GM13976 (cell line): ENCODE measurements around the gene SCAF11.
A peak's percentile ranks its signal among the peaks of the same experiment; 100 is the strongest.
"Not testable (repeated sequence)": the region's sequence is repeated elsewhere in the genome, so short reads cannot be mapped to it uniquely, and the experiment has no call there.

Experiments
- DNase-seq: peaks from one replicate; pipeline ENCODE4 v3.0.0; 2012; ENCODE audit warnings: low spot score
- in situ Hi-C: fragments of 300-500 bp; cut with MboI; formaldehyde crosslinking; loops from one replicate; pipeline ENCODE4 v1.12.0; 2022; ENCODE audit warnings: low sequenced_read_pairs, mixed read lengths, inconsistent platforms; ENCODE audit not compliant: unreplicated experiment
- TF ChIP-seq, protein P1 (sequence below): IDR thresholded peaks from 2 replicates; pipeline ENCODE4 v1.5.1; 2012; ENCODE audit warnings: borderline replicate concordance, mild to moderate bottlenecking; ENCODE audit not compliant: insufficient read depth; ENCODE audit errors: extremely low read depth, missing control alignments, control extremely low read depth

The SCAF11 gene, protein sequence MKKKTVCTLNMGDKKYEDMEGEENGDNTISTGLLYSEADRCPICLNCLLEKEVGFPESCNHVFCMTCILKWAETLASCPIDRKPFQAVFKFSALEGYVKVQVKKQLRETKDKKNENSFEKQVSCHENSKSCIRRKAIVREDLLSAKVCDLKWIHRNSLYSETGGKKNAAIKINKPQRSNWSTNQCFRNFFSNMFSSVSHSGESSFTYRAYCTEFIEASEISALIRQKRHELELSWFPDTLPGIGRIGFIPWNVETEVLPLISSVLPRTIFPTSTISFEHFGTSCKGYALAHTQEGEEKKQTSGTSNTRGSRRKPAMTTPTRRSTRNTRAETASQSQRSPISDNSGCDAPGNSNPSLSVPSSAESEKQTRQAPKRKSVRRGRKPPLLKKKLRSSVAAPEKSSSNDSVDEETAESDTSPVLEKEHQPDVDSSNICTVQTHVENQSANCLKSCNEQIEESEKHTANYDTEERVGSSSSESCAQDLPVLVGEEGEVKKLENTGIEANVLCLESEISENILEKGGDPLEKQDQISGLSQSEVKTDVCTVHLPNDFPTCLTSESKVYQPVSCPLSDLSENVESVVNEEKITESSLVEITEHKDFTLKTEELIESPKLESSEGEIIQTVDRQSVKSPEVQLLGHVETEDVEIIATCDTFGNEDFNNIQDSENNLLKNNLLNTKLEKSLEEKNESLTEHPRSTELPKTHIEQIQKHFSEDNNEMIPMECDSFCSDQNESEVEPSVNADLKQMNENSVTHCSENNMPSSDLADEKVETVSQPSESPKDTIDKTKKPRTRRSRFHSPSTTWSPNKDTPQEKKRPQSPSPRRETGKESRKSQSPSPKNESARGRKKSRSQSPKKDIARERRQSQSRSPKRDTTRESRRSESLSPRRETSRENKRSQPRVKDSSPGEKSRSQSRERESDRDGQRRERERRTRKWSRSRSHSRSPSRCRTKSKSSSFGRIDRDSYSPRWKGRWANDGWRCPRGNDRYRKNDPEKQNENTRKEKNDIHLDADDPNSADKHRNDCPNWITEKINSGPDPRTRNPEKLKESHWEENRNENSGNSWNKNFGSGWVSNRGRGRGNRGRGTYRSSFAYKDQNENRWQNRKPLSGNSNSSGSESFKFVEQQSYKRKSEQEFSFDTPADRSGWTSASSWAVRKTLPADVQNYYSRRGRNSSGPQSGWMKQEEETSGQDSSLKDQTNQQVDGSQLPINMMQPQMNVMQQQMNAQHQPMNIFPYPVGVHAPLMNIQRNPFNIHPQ (N-terminal part only)

DNA sequence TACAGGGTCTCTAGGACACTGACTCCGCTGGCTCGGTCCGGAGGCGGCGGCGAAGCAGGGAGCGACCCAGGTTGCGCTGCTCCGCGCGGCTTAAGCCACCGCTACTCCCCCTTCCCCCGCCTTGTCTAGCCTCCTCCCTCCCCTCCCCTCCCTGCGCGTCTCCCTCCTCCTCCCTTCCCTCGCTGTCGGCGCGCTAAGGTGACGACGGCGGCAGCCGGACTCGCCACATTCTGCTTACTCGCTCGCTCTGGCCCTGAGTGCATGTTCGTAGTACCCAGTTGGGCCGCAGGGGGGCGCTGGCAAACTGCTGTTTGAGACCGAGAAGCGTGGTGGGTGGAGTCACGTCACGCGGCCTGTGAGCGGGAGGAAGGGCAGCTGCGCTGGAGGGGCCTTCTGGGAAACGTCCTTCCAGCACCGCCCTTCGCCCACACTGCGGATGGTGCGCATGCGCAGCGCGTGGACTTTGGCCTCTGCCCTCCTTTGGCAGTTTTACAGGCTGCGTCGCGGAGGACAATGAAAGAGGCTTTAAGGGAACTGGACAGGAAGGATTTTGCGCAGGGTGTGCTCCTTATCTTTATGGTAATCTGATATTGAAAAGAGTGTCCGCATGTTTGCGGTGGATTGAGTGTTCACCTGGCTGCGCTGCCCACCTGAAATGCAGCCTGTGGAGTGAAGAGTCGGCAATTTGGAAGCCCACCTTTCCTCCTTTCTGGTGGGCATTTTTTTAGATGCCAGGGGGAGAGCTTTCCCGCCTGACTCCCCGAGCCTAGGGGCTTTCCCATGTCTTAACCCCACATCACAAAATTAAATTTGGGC is at the start of gene SCAF11:
Gene SCAF11 (minus strand): TSS at position 107 of the 816 bp plus-strand sequence. CDS start 26,407 bp downstream, outside the sequence.
- peak; percentile 96 for DNase-seq
- TF ChIP-seq, protein P1, sequence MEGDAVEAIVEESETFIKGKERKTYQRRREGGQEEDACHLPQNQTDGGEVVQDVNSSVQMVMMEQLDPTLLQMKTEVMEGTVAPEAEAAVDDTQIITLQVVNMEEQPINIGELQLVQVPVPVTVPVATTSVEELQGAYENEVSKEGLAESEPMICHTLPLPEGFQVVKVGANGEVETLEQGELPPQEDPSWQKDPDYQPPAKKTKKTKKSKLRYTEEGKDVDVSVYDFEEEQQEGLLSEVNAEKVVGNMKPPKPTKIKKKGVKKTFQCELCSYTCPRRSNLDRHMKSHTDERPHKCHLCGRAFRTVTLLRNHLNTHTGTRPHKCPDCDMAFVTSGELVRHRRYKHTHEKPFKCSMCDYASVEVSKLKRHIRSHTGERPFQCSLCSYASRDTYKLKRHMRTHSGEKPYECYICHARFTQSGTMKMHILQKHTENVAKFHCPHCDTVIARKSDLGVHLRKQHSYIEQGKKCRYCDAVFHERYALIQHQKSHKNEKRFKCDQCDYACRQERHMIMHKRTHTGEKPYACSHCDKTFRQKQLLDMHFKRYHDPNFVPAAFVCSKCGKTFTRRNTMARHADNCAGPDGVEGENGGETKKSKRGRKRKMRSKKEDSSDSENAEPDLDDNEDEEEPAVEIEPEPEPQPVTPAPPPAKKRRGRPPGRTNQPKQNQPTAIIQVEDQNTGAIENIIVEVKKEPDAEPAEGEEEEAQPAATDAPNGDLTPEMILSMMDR, result peak; percentile 98
- in situ Hi-C loops, result no loop called here

DNA sequence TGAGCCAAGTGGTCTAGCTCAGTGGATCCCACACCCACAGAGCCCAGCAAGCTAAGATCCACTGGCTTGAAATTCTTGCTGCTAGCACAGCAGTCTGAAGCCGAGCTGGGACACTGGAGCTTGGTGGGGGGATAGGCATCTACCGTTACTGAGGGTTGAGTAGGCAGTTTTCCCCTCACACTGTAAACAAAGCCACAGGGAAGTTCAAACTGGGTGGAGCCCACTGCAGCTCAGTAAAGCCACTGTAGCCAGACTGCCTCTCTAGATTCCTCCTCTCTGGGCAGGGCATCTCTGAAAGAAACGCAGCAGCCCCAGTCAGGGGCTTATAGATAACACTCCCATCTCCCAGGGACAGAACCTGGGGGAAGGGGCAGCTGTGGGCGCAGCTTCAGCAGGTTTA is 46.7 kb upstream of the SCAF11 start:
- DNase-seq, in situ Hi-C loops: not testable (repeated sequence)

DNA sequence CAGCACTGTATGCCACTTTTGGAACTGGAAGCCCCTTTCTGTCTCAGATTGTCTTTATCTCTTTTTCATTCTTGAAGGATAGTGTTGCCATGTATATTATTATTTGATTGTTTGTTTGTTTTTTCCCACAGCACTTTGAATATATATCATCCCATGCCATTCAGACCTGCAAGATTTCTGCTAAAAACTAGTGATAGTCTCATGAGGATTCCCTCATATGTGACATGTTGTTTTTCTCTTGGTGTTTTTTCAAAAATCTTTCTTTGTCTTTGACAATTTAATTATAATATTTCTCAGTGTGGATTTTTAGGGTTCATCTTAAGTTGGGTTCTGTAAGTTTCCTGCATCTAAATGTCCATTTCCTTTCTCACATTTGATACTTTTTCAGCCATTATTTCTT is 36.8 kb upstream of the SCAF11 start:
- TF ChIP-seq, protein P1, result no peak
- no peak for DNase-seq
- in situ Hi-C loops, result no loop called here

DNA sequence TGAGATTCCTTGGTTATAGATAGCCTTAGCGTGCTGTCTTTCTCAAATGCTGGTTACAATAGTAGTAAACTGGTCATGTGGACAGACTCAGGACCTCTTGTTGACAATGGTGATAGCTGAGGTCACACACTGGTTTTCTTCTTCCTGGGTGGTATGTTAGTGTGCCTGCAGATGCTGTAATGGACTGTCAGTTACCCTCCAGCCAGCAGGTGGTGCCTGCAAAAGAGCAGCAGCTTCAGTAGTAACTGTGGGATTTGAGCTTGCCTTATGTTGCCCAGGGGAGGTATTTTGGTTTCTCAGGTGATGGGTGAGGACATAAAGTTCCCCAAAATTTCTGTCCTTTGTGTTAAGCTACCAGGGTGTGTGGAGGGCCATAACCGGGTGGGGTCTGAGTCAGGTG is 33.7 kb upstream of the SCAF11 start:
- in situ Hi-C loops, result no loop called here
- DNase-seq, result no peak
- TF ChIP-seq, protein P1, result no peak

DNA sequence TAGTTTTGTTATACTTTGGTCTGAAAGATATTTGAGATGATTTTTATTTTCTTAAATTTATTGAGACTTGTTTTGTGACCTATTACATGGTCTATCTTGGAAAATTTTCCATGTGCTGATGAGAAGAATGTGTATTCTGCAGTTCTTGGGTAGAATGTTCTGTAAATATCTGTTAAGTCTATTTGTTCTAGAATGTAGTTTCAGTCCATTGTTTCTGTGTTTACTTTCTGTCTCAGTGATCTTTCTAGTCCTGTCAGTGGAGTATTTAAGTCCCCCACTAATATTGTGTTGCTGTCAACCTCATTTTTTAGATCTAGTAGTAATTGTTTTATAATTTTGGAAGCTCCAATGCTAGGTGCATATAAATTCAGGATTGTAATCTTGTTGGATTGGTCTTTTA is 30.4 kb upstream of the SCAF11 start:
- in situ Hi-C loops, result no loop called here
- TF ChIP-seq, protein P1, result no peak
- DNase-seq, result no peak

DNA sequence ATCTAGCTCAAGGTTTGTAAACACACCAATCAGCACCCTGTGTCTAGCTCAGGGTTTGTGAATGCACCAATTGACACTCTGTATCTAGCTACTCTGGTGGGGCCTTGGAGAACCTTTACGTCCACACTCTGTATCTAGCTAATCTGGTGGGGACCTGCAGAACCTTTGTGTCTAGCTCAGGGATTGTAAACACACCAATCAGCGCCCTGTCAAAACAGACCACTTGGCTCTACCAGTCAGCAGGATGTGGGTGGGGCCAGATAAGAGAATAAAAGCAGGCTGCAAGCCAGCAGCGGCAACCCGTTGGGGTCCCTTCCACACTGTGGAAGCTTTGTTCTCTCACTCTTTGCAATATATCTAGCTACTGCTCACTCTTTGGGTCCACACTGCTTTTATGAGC is 28.3 kb upstream of the SCAF11 start:
- DNase-seq, in situ Hi-C loops: not testable (repeated sequence)

DNA sequence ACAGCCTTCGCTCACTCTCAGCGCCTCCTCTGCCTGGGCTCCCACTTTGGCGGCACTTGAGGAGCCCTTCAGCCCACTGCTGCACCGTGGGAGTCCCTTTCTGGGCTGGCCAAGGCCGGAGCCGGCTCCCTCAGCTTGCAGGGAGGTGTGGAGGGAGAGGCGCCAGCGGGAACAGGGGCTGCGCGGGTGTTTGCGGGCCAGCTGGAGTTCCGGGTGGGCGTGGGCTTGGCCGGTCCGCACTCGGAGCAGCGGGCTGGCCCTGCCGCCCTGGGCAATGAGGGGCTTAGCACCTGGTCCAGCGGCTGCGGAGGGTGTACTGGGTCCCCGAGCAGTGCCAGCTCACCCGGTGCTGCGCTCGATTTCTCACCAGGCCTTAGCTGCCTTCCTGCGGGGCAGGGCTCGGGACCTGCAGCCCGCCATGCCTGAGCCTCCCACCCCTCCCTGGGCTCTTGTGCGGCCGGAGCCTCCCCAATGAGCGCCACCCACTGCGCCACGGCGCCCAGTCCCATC is 27.5 kb upstream of the SCAF11 start:
- in situ Hi-C loops, DNase-seq: not testable (repeated sequence)
